ENCODE measurements around the gene SPOCK1. TPM values are rescaled to one million over a fixed set of nuclear protein-coding genes. Genes with fewer than 3 reads are reported as not detected.

The SPOCK1 gene
- total and polyA plus RNA-seq, 2 of the 13 experiments (the other 11 are each of a cell fraction or from before 2014, with no cell fraction given): 0.18 to 0.29 TPM

- TF ChIP-seq, protein P1, sequence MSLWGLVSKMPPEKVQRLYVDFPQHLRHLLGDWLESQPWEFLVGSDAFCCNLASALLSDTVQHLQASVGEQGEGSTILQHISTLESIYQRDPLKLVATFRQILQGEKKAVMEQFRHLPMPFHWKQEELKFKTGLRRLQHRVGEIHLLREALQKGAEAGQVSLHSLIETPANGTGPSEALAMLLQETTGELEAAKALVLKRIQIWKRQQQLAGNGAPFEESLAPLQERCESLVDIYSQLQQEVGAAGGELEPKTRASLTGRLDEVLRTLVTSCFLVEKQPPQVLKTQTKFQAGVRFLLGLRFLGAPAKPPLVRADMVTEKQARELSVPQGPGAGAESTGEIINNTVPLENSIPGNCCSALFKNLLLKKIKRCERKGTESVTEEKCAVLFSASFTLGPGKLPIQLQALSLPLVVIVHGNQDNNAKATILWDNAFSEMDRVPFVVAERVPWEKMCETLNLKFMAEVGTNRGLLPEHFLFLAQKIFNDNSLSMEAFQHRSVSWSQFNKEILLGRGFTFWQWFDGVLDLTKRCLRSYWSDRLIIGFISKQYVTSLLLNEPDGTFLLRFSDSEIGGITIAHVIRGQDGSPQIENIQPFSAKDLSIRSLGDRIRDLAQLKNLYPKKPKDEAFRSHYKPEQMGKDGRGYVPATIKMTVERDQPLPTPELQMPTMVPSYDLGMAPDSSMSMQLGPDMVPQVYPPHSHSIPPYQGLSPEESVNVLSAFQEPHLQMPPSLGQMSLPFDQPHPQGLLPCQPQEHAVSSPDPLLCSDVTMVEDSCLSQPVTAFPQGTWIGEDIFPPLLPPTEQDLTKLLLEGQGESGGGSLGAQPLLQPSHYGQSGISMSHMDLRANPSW (CRISPR knock-in tag; IDR thresholded peaks at IDR 0.05; ENCODE audit: borderline replicate concordance): no peak
- TF ChIP-seq ZBTB3 (CRISPR knock-in tag; IDR thresholded peaks at IDR 0.05; ENCODE audit: borderline replicate concordance, low read depth) (no peak), ZNF34 (CRISPR knock-in tag; IDR thresholded peaks at IDR 0.05; ENCODE audit: borderline replicate concordance) (no peak)
- TF ChIP-seq, protein P2, sequence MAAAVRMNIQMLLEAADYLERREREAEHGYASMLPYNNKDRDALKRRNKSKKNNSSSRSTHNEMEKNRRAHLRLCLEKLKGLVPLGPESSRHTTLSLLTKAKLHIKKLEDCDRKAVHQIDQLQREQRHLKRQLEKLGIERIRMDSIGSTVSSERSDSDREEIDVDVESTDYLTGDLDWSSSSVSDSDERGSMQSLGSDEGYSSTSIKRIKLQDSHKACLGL (CRISPR knock-in tag; IDR thresholded peaks at IDR 0.05): no peak
- WGBS (ENCODE audit: low lambda C conversion rate): 0% methylated on average over 1 of the region's 1 CpG
- H3K36me3 ChIP-seq (replicated peaks in 1 of 2; ENCODE audit: control insufficient read depth in 1 of 2, insufficient read depth in 2 of 2, low read length in 2 of 2): no peaks in the 10 kb centered on the region
- H3K9ac ChIP-seq (ENCODE audit: insufficient read depth, low read depth, low read length): no peak overlapping the region
- ATAC-seq (no peak; the same call in 2 of the 3 replicates), DNase-seq (ENCODE audit: low spot score) (no peak), FAIRE-seq (no peak)
- H3K27me3 ChIP-seq (ENCODE audit: control insufficient read depth in 1 of 2, insufficient read depth in 2 of 2, low read length in 2 of 2): no peaks in the 10 kb centered on the region
- intact Hi-C loops (cut with micrococcal nuclease; ENCODE audit: unreplicated experiment) (loop anchor here (1.0 kb wide), 1 partner anchor 140 kb away; no protein-coding TSS in a partner anchor), in situ Hi-C loops (cut with HindIII; ENCODE audit: extremely low pct_ligation_motif_present, low pct_unique_long_range_greater_than_20kb) (no loop called here)
- no TSS peak for BruUV-seq (replicated peaks)
- ChIA-PET POLR2A (no interaction called here), CTCF (ENCODE audit: low intra/inter-chr PET ratio, low total read pairs) (no interaction called here)
- H3K27ac ChIP-seq (ENCODE audit: extremely low read length, insufficient read depth, low read length): no peak overlapping the region
- H3K79me2 ChIP-seq (ENCODE audit: insufficient read depth, low read length): no peaks in the 10 kb centered on the region
- no peaks in the 10 kb centered on the region for H3K9me3 ChIP-seq (ENCODE audit: low read length)
- peak overlapping the region; percentile 28; the same call in 1 of the 2 replicates for H3K4me2 ChIP-seq (ENCODE audit: low read depth, low read length)
- peaks cover 66% of the 10 kb centered on the region for H3K4me1 ChIP-seq (ENCODE audit: insufficient read depth, low read length)
- H4K20me1 ChIP-seq (ENCODE audit: insufficient read depth, low read length): no peaks in the 10 kb centered on the region
- peak overlapping the region in 1 of 3 experiments; percentile 0; a peak in 1 of 6 replicates for H3K4me3 ChIP-seq (replicated peaks in 1 of 3; ENCODE audit: insufficient read depth in 1 of 3, low read depth in 2 of 3, low read length in 3 of 3)
- H2AFZ ChIP-seq (ENCODE audit: low read length): no peak overlapping the region
Observed at GRCh38 chr5:137215261-137215660, 283.9 kb downstream of the SPOCK1 start.
